AG08396 (cell line): Measurements from ENCODE around the gene UGT1A4.

Experiments used
- DNase-seq: peaks from one replicate; pipeline ENCODE4 v3.0.0; 2012; ENCODE audit warnings: low spot score, mixed read lengths

The UGT1A4 gene

DNA sequence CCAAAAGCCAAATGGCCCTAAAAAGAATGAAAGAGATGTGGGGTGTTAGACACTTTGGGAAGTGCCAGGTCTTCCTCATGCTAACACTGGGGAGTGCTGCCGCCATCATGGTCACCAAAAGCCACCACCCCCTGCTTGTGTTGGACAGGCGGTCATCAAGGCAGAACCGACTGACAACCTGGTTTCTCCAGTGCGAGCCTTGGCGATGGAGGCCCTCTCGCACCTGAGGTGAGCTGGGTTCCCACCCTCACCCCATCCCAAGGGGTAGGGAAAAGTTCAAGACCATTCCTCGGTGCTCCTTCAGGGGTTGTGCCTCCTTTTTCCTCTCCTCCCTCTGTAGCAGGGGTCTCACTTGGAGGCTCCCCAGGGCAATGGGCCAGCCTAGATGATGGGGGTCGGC, 93.2 kb downstream of the UGT1A4 start:
- no peak for DNase-seq

DNA sequence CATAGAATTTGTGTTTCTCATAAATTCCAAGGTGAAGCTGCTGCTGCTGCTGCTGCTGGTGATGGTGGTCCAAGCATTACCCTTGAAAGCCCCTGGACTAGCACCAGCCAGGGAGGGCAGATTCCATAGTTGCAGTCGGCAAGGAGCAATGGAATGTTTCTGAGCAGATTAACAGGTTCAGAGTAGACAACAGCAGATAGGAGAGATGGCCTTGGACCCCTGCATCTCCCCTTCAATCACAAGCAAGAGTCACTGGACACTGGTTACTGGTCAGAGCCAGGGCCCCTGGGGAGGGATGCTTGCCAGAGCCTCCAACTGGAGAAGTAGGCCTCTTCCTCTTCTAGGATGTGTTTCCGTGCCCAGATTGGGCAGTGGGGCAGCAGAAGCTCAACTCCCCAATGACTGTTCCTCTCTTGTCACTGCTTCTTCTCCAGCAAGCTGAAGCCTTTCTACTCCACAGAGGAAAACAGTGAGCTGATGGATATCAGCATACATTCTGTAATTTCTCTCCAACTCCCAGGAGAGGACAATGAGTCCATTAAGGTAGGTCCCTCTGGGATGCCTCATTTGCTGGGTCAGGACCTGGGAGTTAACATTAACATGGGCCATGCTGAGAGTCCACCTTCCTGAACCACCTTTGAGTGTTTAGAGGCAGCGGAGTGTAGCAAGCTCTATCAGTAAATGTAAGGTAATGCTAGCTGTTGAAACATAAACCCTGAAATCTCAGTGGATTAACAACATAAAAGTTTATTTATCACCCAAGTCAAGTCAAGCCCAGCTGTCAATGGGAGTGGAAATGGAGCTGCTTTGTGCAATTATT, 94.9 kb downstream of the UGT1A4 start:
- DNase-seq = no peak

DNA sequence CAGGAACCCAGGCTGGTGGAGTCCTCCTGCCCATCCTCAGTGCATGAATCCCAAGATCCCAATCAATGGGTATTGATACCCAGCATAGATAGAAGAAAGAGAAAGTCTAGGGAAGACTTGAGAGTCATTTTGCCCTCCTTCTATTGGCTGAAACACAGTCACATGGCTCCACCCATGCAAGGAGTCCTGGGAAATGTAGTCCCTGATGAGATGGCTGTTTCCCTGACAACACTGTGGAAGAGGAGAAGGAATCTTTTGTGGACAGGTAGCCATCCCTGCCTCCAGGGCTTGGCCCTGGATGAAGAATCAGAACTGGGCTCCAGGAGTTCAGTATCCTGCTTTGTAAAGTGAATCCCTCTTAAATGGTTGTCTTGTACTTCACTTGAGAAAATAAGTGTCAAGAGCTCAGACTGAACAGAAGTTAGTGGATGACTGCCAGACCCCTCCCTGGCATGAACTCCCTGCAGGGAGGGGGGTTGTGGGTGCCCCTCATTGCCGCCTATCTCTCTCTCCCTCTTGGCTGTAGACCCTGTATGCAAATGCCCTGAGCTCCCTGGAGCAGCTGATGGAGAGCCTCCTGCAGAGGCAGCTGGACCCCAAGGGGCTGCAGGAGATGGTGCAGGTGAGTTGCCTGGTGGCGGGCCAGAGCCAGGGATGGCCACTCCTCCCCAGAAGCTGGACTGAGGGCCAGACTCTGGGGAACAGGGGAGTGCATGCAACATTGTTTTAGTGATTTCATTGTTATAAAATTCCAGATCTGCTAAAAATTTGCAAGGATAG, 95.7 kb downstream of the UGT1A4 start:
- DNase-seq = no peak

- no peak for DNase-seq
Measured at GRCh38 chr2:233815861-233816260, 97.3 kb downstream of the UGT1A4 start.

- DNase-seq = no peak
Measured at GRCh38 chr2:233816334-233816733, 97.8 kb downstream of the UGT1A4 start.

- DNase-seq = no peak
Measured at GRCh38 chr2:233816771-233817170, 98.2 kb downstream of the UGT1A4 start.

- no peak for DNase-seq
Measured at GRCh38 chr2:233817361-233817911, 98.9 kb downstream of the UGT1A4 start.

DNA sequence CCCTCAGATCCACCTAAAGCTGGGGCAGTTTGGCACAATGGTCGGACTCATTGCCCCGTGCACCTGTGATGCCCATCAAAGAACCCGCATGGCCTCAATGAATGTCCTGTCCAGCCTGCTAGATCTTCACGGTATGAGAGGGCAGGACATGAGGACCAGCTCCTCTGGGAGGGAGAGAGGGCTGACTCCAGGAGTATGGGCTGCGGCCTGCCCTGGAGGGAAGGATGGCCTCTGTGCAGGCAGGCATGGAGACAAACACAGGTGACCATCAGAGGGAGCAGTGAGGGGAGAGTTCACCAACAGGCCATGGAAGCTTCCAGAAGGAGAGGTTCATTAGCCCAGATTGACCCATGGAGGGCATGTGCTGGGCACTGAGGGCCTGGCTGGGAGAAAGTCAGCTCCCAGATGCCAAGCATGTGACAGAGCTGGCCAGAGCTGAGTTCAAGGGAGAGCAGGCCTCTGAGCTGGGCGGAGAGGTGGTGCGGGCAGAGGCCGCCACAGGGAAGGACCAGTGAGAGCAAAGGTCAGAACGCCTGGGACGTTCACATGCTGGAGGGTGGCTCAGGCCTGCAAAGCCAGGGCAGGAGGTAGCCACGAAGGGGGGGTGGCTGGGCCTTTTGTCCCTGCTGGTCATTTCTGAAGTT, 99.6 kb downstream of the UGT1A4 start:
- no peak for DNase-seq

- DNase-seq = no peak
Measured at GRCh38 chr2:233818639-233819621, 100.4 kb downstream of the UGT1A4 start.

GRCh38 chr2:233819884-233820773, 101.6 kb downstream of the UGT1A4 start:
- no peak for DNase-seq

- no peak for DNase-seq
Measured at GRCh38 chr2:233820774-233821105, 102.2 kb downstream of the UGT1A4 start.

GRCh38 chr2:233821196-233821595, 102.7 kb downstream of the UGT1A4 start:
- no peak for DNase-seq

DNA sequence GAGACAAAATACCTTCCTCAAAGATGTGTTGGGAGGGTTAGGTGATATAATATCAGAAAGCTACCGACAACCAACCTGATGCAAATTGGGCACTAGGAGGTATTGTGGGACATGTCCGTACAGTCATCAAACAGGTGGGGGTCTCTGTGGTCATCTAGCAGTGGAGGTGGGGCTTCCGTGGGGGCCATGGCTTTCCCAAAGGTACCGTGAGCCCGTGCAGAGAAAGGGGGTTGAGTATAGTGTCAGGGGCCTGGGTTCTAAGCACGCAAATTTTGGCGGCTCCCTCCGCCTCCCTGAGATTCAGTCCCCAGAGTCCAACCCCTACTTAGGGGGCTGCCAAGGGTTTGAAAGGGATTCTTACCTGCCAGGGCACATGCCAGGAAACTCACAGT, 103.2 kb downstream of the UGT1A4 start:
- DNase-seq = no peak

GRCh38 chr2:233822101-233822771, 103.7 kb downstream of the UGT1A4 start:
- no peak for DNase-seq
